Measurements from ENCODE around the gene PTPRN. TPM values are rescaled to one million over a fixed set of nuclear protein-coding genes. Genes with fewer than 3 reads are reported as not detected.
"Not testable (repeated sequence)": the region's sequence is repeated elsewhere in the genome, so short reads cannot be mapped to it uniquely, and the experiment has no call there.

PTPRN gene
- total and polyA plus RNA-seq, 3 donors from 2014 or later: 1.7 to 6.0 (median 3.5) TPM

DNA sequence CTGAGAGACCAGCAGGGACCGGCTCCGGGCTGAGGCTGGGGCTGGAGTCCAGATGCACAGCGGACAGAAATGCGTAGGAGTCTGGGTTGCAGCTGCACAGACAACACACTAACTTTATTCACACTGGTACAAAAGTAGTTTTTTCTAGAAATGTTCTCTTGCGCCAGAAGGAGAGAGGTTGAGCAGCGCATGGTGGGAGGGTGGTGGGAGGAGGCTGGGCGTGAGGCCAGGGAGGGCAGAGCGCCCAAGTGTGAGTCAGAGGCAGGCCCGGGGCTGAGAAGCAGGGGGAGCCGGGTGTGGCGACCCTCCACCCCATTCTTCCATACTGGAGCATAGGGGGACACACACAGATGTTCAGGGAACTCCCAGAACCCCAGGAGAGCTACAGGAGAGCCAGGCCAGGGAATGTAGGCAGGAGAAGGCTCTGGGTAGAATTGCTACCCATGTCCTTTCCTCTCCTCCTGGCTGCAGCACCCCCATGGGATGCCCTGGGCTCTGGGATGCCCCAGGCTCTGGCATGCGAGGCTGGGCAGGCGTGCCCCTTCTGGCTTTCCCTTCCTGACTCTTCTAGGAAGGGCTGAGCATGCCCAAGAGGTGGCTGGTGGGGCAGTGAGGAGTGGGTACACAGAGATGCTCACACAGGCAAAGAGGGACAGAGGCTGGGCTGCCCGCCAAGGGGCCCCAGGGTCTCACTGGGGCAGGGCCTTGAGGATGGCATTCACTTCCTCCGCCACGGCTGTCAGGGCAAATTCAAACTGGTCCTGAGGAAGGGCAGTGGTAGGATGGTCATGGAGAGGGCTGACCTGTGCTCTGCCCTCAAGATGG lies 19.5 kb downstream of the PTPRN start:
- WGBS, 2 donors: 40 to 55% methylated on average over 12 to 16 of the region's 16 CpGs
- DNase-seq: peak; percentile 87
- no peaks in the 10 kb centered on the region for H3K27me3 ChIP-seq
- TF ChIP-seq, protein P1, sequence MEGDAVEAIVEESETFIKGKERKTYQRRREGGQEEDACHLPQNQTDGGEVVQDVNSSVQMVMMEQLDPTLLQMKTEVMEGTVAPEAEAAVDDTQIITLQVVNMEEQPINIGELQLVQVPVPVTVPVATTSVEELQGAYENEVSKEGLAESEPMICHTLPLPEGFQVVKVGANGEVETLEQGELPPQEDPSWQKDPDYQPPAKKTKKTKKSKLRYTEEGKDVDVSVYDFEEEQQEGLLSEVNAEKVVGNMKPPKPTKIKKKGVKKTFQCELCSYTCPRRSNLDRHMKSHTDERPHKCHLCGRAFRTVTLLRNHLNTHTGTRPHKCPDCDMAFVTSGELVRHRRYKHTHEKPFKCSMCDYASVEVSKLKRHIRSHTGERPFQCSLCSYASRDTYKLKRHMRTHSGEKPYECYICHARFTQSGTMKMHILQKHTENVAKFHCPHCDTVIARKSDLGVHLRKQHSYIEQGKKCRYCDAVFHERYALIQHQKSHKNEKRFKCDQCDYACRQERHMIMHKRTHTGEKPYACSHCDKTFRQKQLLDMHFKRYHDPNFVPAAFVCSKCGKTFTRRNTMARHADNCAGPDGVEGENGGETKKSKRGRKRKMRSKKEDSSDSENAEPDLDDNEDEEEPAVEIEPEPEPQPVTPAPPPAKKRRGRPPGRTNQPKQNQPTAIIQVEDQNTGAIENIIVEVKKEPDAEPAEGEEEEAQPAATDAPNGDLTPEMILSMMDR (IDR thresholded peaks at IDR 0.05): no peak
- no peak for TF ChIP-seq POLR2A (IDR thresholded peaks at IDR 0.05)
- peak overlapping the region; percentile 80 to 88 for H3K27ac ChIP-seq
- H3K4me1 ChIP-seq: peaks cover 22% of the 10 kb centered on the region
- no peaks in the 10 kb centered on the region for H3K36me3 ChIP-seq (ENCODE audit: low read depth, missing control alignments)
- H3K9me3 ChIP-seq: no peaks in the 10 kb centered on the region
- H3K4me3 ChIP-seq: no peak overlapping the region
- intact Hi-C loops (cut with DNase I; ENCODE audit: low total_unique reads): loop anchor here (5.0 kb wide), 1 partner anchor 127 kb away; the partner anchor contains the start of gene NHEJ1

DNA sequence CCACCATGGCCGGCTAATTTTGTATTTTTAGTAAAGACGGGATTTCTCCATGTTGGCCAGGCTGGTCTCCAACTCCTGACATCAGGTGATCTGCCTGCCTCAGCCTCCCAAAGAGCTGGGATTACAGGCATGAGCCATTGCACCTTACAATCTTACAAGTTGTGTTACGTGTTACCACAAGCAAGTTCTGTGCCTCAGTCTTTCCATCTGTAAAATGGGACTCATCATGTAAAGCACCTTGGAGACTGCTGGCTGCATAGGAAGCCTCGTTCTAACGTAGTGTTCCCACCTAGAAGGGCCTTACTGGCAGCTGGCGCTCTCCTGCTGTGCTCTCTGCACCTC lies 20.0 kb downstream of the PTPRN start:
- TF ChIP-seq, protein P1 (IDR thresholded peaks at IDR 0.05): no peak
- TF ChIP-seq POLR2A (IDR thresholded peaks at IDR 0.05): no peak
- Histone ChIP-seq H3K36me3 (ENCODE audit: low read depth, missing control alignments) (no peaks in the 10 kb centered on the region), H3K4me1 (peaks cover 22% of the 10 kb centered on the region), H3K27ac (peak overlapping the region; percentile 80 to 88), H3K4me3 (no peak overlapping the region), H3K27me3 (no peaks in the 10 kb centered on the region), H3K9me3 (no peaks in the 10 kb centered on the region)
- intact Hi-C loops (cut with DNase I; ENCODE audit: low total_unique reads): no loop called here
- no peak for DNase-seq
- 45 to 58% methylated on average over 5 to 6 of the region's 6 CpGs for WGBS, 2 donors

DNA sequence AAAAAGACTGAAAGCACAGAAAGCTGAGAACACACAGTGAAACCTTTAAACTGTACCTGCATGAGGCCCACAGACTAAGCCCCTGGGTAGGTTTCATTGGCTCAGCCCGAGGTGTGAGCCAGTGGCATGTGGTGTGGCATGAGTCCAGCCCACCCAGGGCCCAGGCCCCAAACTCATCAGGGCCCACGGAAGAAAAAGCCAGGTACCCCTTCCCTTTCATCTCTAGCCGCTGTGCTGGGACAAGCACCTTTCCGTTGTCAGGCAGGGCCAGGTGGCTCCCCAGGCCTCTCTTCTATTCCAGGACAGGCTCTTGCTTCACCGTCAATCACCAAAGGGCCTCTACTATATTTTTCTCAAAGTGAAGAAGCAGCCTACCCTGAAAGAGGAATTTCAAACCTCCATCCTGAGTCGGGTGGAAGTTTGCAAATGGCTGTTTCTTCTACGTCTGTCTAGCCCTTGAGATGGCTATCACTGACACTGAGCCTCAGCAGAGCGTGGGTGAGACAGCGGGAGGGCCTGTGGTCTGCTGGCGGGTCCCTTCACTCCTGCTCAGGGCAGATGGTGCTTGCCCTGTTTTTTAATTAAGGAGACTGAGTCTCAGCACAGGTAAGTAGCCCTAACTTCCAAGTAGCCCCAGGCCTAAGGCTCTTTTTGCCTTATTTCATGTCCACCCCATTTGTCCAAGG lies 21.5 kb downstream of the PTPRN start:
- no peak for DNase-seq
- H3K36me3 ChIP-seq (ENCODE audit: low read depth, missing control alignments): no peaks in the 10 kb centered on the region
- H3K4me1 ChIP-seq: peaks cover 22% of the 10 kb centered on the region
- intact Hi-C loops (cut with DNase I; ENCODE audit: low total_unique reads): no loop called here
- H3K27me3 ChIP-seq: no peaks in the 10 kb centered on the region
- 87 to 88% methylated on average over 9 to 10 of the region's 10 CpGs for WGBS, 2 donors
- H3K9me3 ChIP-seq: no peaks in the 10 kb centered on the region
- no peak overlapping the region for H3K4me3 ChIP-seq
- peak overlapping the region; percentile 6 to 7 for H3K27ac ChIP-seq
- TF ChIP-seq POLR2A (IDR thresholded peaks at IDR 0.05): no peak
- TF ChIP-seq, protein P1 (IDR thresholded peaks at IDR 0.05): no peak

DNA sequence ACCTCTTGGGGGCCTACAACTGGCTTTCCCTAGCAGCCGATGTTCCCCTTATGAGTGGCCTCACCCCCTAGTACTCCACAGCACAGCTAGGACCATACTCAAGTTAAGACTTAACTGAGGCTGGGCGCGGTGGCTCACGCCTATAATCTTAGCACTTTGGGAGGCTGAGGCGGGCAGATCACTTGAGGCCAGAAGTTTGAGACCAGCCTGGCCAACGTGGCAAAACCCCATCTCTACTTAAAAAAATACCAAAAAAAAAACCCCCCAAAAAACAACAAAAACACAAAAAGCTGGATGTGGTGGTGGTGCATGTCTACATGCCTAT lies 22.1 kb downstream of the PTPRN start:
- H3K4me3 ChIP-seq; H3K9me3 ChIP-seq; intact Hi-C loops (cut with DNase I; ENCODE audit: low total_unique reads); H3K27me3 ChIP-seq; DNase-seq; H3K36me3 ChIP-seq (ENCODE audit: low read depth, missing control alignments): not testable (repeated sequence)
- Histone ChIP-seq H3K4me1 (peaks cover 22% of the 10 kb centered on the region), H3K27ac (peak overlapping the region; percentile 6 to 58)
- 90 to 92% methylated on average over 6 of the region's 6 CpGs for WGBS, 2 donors

DNA sequence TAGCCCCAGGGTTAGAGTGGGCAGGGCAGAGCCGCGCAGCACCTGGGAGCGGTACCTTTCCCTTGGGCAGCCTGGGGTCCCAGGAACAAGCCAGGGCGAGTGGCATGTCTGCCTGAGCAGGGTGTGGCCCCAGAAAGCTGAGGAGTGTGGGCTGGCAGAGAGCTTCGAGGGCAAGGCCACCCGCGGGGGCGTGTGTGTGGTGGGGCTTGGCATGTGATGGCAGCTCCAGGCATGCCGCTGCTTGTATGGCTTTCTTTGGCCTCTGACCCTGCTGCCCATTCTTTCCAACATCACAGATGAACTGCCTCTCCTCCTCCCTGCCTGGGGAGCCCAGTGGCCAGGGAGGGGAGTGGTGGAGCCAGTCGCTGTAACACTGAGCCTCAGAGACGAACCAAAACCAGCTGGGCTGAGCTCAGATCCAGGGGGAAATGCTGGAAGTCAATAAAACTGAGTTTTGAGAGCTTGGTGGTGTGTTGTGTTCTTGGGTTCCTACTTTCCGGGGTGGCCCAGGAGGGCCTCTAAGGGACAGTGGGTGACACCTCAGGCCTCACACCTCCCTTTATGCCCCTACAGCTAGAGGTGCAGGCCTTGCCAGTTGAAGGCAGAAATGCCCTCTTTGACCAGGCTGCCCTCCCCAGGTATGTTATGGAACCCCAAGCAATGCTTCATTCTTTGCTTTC lies 22.6 kb downstream of the PTPRN start:
- Histone ChIP-seq H3K9me3 (no peaks in the 10 kb centered on the region), H3K36me3 (ENCODE audit: low read depth, missing control alignments) (no peaks in the 10 kb centered on the region)
- WGBS, 2 donors: 63 to 67% methylated on average over 7 to 12 of the region's 12 CpGs

More for the DNA sequence above, 22.6 kb downstream of the PTPRN start:
- no peaks in the 10 kb centered on the region for H3K27me3 ChIP-seq
- intact Hi-C loops (cut with DNase I; ENCODE audit: low total_unique reads): no loop called here
- DNase-seq: peak; percentile 64
- TF ChIP-seq, protein P1 (IDR thresholded peaks at IDR 0.05): no peak
- peaks cover 22% of the 10 kb centered on the region for H3K4me1 ChIP-seq
- peak overlapping the region; percentile 6 to 58 for H3K27ac ChIP-seq
- H3K4me3 ChIP-seq: no peak overlapping the region
